HG02623 (cell line): Measurements from ENCODE around the gene GSG1L.
"Not testable (repeated sequence)": the region's sequence is repeated elsewhere in the genome, so short reads cannot be mapped to it uniquely, and the experiment has no call there.

Experiments used
- ATAC-seq: cut with Tn5 transposase; IDR thresholded peaks from one replicate; pipeline ENCODE4 v1.9.1; 2021; ENCODE audit warnings: moderate library complexity; ENCODE audit not compliant: unreplicated experiment

Gene GSG1L

GRCh38 chr16:27954191-27954590, 109.3 kb downstream of the GSG1L start:
- ATAC-seq, result no peak

GRCh38 chr16:27952811-27953210, 110.7 kb downstream of the GSG1L start:
- ATAC-seq, result no peak

- no peak for ATAC-seq
Measured at GRCh38 chr16:27951489-27952120, 111.9 kb downstream of the GSG1L start.

- ATAC-seq, result no peak
Measured at GRCh38 chr16:27950206-27950887, 113.2 kb downstream of the GSG1L start.

- ATAC-seq, result no peak
Measured at GRCh38 chr16:27947696-27948095, 115.8 kb downstream of the GSG1L start.

- no peak for ATAC-seq
Measured at GRCh38 chr16:27945233-27945973, 118.1 kb downstream of the GSG1L start.

GRCh38 chr16:27943766-27944165, 119.7 kb downstream of the GSG1L start:
- ATAC-seq, result no peak

GRCh38 chr16:27942071-27942470, 121.4 kb downstream of the GSG1L start:
- ATAC-seq, result not testable (repeated sequence)

- no peak for ATAC-seq
Measured at GRCh38 chr16:27935076-27935475, 128.4 kb downstream of the GSG1L start.

GRCh38 chr16:27932542-27933135, 130.9 kb downstream of the GSG1L start:
- no peak for ATAC-seq

GRCh38 chr16:27929818-27930217, 133.7 kb downstream of the GSG1L start:
- no peak for ATAC-seq

- no peak for ATAC-seq
Measured at GRCh38 chr16:27928542-27928941, 135.0 kb downstream of the GSG1L start.

GRCh38 chr16:27927266-27927901, 136.1 kb downstream of the GSG1L start:
- ATAC-seq, result no peak

GRCh38 chr16:27925612-27926011, 137.9 kb downstream of the GSG1L start:
- ATAC-seq, result no peak

GRCh38 chr16:27924411-27925118, 138.9 kb downstream of the GSG1L start:
- ATAC-seq, result no peak

- no peak for ATAC-seq
Measured at GRCh38 chr16:27923751-27924150, 139.8 kb downstream of the GSG1L start.

GRCh38 chr16:27922433-27922832, 141.1 kb downstream of the GSG1L start:
- no peak for ATAC-seq

- no peak for ATAC-seq
Measured at GRCh38 chr16:27921134-27921533, 142.4 kb downstream of the GSG1L start.

GRCh38 chr16:27920391-27920891, 143.1 kb downstream of the GSG1L start:
- no peak for ATAC-seq

- no peak for ATAC-seq
Measured at GRCh38 chr16:27918755-27919154, 144.8 kb downstream of the GSG1L start.
